Upper lobe of left lung (tissue), 6 donors: ENCODE measurements around the gene DOLPP1. TPM values are rescaled to one million over a fixed set of nuclear protein-coding genes. Genes with fewer than 3 reads are reported as not detected.

ENCODE experiments used
- ATAC-seq, 2 donors: fragments of 200-7000 bp; cut with Tn5 transposase; one replicate each; pipeline ENCODE4 v1.9.1; 2022; ENCODE audit warnings: mild to moderate bottlenecking in 2 of 2, moderate library complexity in 2 of 2; ENCODE audit not compliant: low FRiP score in 2 of 2
- DNase-seq, 2 donors: peaks; one replicate each; pipeline ENCODE4 v3.0.0-alpha.2; 2019 to 2020
- H3K27ac ChIP-seq, 4 donors: fragments of 200-600 bp; sonication (generic); one replicate each; pipeline ENCODE4 v1.5.1; 2016 to 2019
- H3K27me3 ChIP-seq, 4 donors: fragments of 200-600 bp; sonication (generic); one replicate each; pipeline ENCODE4 v1.5.1; 2017 to 2019
- H3K36me3 ChIP-seq, 4 donors: fragments of 200-600 bp; sonication (generic); one replicate each; pipeline ENCODE4 v1.5.1; 2016 to 2019
- H3K4me1 ChIP-seq, 4 donors: fragments of 200-600 bp; sonication (generic); one replicate each; pipeline ENCODE4 v1.5.1; 2018 to 2019
- H3K4me3 ChIP-seq, 4 donors: fragments of 200-600 bp; sonication (generic); one replicate each; pipeline ENCODE4 v1.5.1; 2017 to 2019; ENCODE audit warnings: mild to moderate bottlenecking in 2 of 4, moderate library complexity in 1 of 4
- H3K9me3 ChIP-seq, 4 donors: fragments of 200-600 bp; sonication (generic); one replicate each; pipeline ENCODE4 v1.5.1; 2018 to 2019
- CTCF ChIP-seq, 6 experiments: fragments of 450-650 bp in 4 of 6; fragments of 200-600 bp in 2 of 6; sonication (generic) in 2 of 6; IDR thresholded peaks; one replicate each; pipeline ENCODE4 v1.5.1; 2016 to 2019; ENCODE audit warnings: antibody characterized with exemption in 6 of 6
- EP300 ChIP-seq, 4 donors: sonication (generic); formaldehyde crosslinking; IDR thresholded peaks; one replicate each; pipeline ENCODE4 v1.5.1; 2017; ENCODE audit warnings: antibody characterized with exemption in 4 of 4, control low read depth in 2 of 4
- POLR2A ChIP-seq, 4 donors: fragments of 450-650 bp; IDR thresholded peaks; one replicate each; pipeline ENCODE4 v1.5.1; 2016 to 2017; ENCODE audit warnings: antibody characterized with exemption in 4 of 4, mild to moderate bottlenecking in 2 of 4
- POLR2AphosphoS5 ChIP-seq, 2 donors: sonication (generic); formaldehyde crosslinking; IDR thresholded peaks; one replicate each; pipeline ENCODE4 v1.5.1; 2017; ENCODE audit warnings: antibody characterized with exemption in 2 of 2
- WGBS, 2 donors: methylation state at CpG; one replicate each; pipeline ENCODE4 v1.1.5; 2017 to 2018; 5-methylcytosine and 5-hydroxymethylcytosine counted together
- total RNA-seq, 6 donors: library from RNA; depleted of rRNA in 4 of 6; stranded (reverse); fragments of >200 nt in 4 of 6; gene quantifications; one replicate each; pipeline versions ENCODE4 v1.1.0 to v1.2.1, GENCODE V29; 2016 to 2021
- donor health status: DM: no; HTN: no; CAD: no; lungs with moderate emphysema.
- donor health status: DM: no; HTN: yes; CAD: no; lungs with severe emphysema.

The DOLPP1 gene
- total RNA-seq, 6 donors from 2014 or later: 3.9 to 14.8 (median 8.2) TPM

GRCh38 chr9:129040113-129040643 is 40.7 kb upstream of the DOLPP1 start:
- DNase-seq (no peak), ATAC-seq (no peak)
- H3K27me3 ChIP-seq: no peaks in the 10 kb centered on the region
- H3K27ac ChIP-seq: no peak overlapping the region
- H3K4me3 ChIP-seq: no peak overlapping the region
- TF ChIP-seq POLR2AphosphoS5 (IDR thresholded peaks at IDR 0.05) (no peak), EP300 (IDR thresholded peaks at IDR 0.05) (no peak), CTCF (IDR thresholded peaks at IDR 0.05) (no peak), POLR2A (IDR thresholded peaks at IDR 0.05) (no peak)
- WGBS, 2 donors: 96 to 98% methylated on average over 8 to 12 of the region's 12 CpGs
- H3K36me3 ChIP-seq: peaks cover 16 to 45% (median 28%) of the 10 kb centered on the region in 4 donors
- H3K4me1 ChIP-seq: peaks cover 19 to 26% (median 23%) of the 10 kb centered on the region in 4 donors
- no peaks in the 10 kb centered on the region for H3K9me3 ChIP-seq

GRCh38 chr9:129042016-129042415 is 38.9 kb upstream of the DOLPP1 start:
- H3K27me3 ChIP-seq: no peaks in the 10 kb centered on the region
- no peak overlapping the region for H3K4me3 ChIP-seq
- H3K27ac ChIP-seq: no peak overlapping the region
- peaks cover 12 to 16% (median 15%) of the 10 kb centered on the region in 4 donors for H3K4me1 ChIP-seq
- no peak for TF ChIP-seq POLR2A (IDR thresholded peaks at IDR 0.05)
- no peak for TF ChIP-seq EP300 (IDR thresholded peaks at IDR 0.05)
- TF ChIP-seq POLR2AphosphoS5 (IDR thresholded peaks at IDR 0.05): no peak
- TF ChIP-seq CTCF (IDR thresholded peaks at IDR 0.05): no peak
- H3K9me3 ChIP-seq: no peaks in the 10 kb centered on the region
- H3K36me3 ChIP-seq: peaks cover 16 to 57% (median 35%) of the 10 kb centered on the region in 4 donors
- ATAC-seq (no peak), DNase-seq (no peak)
- WGBS, 2 donors: 96 to 97% methylated on average over 12 to 16 of the region's 16 CpGs

GRCh38 chr9:129052592-129052991 is 28.3 kb upstream of the DOLPP1 start:
- Histone ChIP-seq H3K4me1 (no peaks in the 10 kb centered on the region), H3K9me3 (no peaks in the 10 kb centered on the region), H3K36me3 (peaks cover 21 to 83% (median 43%) of the 10 kb centered on the region in 4 donors), H3K4me3 (no peak overlapping the region), H3K27ac (no peak overlapping the region), H3K27me3 (no peaks in the 10 kb centered on the region)
- ATAC-seq (peak; percentile 58 to 92), DNase-seq (peak in 1 of 2 donors; percentile 86)
- 73 to 74% methylated on average over 8 of the region's 8 CpGs for WGBS, 2 donors
- TF ChIP-seq POLR2A (IDR thresholded peaks at IDR 0.05): no peak
- TF ChIP-seq EP300 (IDR thresholded peaks at IDR 0.05): no peak
- TF ChIP-seq CTCF (IDR thresholded peaks at IDR 0.05): no peak
- peak in 1 of 2 donors; percentile 37 for TF ChIP-seq POLR2AphosphoS5 (IDR thresholded peaks at IDR 0.05)

- Histone ChIP-seq H3K27ac (peak overlapping the region in 1 of 4 donors; percentile 10), H3K36me3 (peaks cover 20 to 79% (median 39%) of the 10 kb centered on the region in 4 donors), H3K27me3 (no peaks in the 10 kb centered on the region), H3K4me1 (no peaks in the 10 kb centered on the region), H3K4me3 (no peak overlapping the region), H3K9me3 (no peaks in the 10 kb centered on the region)
- DNase-seq: no peak
- no peak for TF ChIP-seq CTCF (IDR thresholded peaks at IDR 0.05)
- no peak for TF ChIP-seq EP300 (IDR thresholded peaks at IDR 0.05)
- no peak for TF ChIP-seq POLR2A (IDR thresholded peaks at IDR 0.05)
- ATAC-seq: no peak
- 81 to 93% methylated on average over 6 of the region's 6 CpGs for WGBS, 2 donors
Measured at GRCh38 chr9:129053020-129053419, 27.9 kb upstream of the DOLPP1 start.
